OCI-M2 (cell line): Measurements from ENCODE around the gene SRCIN1.

Source experiments
- DNase-seq: peaks from one replicate; lab custom pipeline; 2025; ENCODE audit not compliant: unreplicated experiment; lab: John Stamatoyannopoulos, UW

The SRCIN1 gene

DNA sequence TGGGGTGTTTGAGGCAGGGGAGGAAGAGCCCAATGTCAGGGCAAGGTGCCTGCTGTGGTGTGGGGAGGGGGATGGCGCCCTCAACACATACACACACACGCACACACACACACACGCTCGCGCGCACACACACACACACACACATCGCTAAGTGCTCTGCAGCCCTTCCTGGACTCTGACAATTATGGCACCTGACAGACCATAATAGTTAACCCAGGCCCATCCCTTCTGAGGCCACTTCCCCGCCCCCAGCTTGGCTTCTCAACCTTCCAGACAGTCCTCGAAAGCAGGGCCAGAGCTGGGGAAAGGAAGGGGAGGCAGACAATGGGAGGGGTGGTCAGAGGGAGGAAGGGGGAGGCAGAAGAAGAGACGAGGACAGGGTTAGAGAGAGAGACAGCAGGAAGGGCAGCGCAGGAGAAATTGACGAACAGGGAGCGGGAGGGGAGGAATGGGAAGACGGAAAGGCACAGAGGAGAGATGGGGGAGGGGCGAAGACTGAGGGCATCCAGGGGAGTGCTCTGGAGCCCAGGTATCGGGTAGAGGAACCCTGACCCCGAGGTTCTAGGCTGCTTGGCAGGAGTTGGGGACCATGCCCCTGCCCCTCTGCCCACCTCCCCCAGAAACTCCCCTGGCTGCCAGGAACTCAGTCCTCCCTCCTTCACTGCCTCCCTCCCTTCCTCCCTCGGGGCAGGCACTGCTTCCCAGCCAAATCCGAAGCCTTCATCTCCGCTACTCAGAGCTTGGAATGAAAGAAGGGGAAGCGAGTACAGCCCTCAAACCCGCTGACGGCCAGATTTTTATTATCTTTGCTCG, 4.0 kb downstream of the SRCIN1 start:
- no peak for DNase-seq

DNA sequence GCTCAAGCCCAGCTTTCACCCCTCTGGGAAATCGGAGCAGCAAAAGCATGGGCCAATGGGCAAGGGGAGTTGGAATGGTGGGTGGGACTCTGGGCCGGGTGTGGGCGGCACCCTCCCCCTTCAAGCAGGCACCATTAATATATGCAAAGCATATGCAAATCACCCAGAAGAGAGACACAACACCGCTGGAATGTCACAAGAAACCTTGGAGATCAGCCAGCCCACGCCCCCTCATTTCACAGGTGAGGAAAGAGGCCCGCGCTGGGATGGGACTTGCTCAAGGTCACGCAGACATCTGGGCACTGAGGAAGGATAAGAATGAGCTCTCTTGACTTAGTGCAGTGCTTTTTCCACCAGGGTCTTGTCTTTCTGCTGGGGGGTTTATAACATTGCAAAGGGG, 4.8 kb downstream of the SRCIN1 start:
- DNase-seq = no peak

- DNase-seq = no peak
Measured at GRCh38 chr17:38600416-38600815, 5.3 kb downstream of the SRCIN1 start.

GRCh38 chr17:38599398-38599856, 6.3 kb downstream of the SRCIN1 start:
- no peak for DNase-seq

DNA sequence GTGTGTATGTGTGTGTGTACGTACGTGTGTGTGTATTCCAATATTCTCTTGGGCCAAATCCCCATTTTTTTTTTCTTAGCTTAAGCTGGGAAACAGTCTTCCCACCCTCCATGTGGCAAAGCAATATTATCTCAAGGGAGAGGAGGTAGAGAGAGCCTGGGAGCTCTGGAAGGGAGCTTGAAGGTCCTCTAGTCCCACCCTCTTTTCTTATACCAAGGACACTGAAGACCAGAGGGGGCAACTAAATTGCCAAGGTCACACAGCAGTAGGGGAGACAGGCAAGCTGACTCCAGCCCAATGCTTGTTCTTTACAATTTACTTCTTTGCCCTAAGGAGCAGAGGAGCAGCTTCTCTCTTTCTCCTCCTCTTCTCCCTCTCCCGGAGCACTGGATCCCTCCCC, 6.8 kb downstream of the SRCIN1 start:
- DNase-seq = no peak

DNA sequence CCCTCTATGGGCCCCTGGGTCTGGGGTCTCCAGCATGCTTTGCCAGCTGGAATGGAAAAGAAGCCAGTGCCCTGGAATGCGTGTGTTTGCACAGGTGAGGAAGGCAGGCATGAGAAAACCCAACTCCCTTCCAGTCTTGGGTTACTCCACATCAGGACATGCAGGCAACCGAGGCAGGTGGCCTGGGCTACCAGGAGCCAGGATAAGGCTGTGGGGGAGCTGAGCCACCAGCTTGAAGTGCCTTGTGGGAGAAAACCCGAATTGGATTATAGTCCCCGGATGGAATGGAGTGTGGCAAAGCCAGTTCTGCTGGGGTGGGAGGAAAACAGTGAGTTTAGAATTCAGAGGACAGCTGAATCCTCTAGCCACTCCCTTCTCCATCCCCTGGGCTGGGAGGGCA, 7.2 kb downstream of the SRCIN1 start:
- no peak for DNase-seq

DNA sequence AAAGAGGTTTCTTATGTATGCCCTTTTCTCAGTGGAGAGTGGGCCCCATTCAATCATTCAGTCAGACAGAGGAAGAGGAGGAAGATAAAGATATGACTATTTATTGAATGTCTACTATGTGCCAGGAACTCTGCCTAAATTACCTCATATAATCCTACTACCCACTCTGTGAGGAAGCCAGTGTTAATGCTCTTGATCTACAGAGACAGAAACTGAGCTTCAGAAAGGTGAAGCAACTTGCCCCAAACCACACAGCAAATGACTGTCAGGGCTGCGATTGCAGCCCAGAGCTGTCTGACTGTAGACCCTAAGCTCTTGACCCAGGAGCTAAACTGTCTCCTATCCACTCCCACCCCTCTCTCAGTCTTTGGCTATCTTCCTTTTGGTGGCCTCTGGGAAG, 8.4 kb downstream of the SRCIN1 start:
- no peak for DNase-seq

GRCh38 chr17:38596651-38597050, 9.1 kb downstream of the SRCIN1 start:
- no peak for DNase-seq

DNA sequence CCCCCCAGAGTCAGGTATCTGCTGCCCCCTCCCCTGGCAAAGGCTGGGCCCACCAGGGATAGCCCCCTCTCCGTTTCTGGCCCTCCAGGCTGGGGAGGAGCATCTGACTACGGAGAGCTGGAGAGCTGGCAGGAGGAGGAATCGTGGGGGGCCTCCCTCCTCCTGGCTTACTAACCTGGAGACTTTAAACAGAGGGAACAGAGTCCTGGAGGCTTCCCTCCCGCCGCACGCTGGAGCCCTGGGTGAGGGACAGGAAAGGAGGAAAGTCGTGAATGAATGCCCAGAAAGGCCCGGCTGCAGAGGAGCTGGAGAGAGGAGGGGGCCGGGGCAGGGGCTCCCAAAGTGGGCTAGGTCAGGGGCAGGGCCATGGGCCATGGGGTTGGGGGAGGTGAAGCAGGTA, 9.9 kb downstream of the SRCIN1 start:
- DNase-seq = no peak

GRCh38 chr17:38594152-38594551, 11.6 kb downstream of the SRCIN1 start:
- no peak for DNase-seq

GRCh38 chr17:38592487-38592886, 13.3 kb downstream of the SRCIN1 start:
- DNase-seq = no peak

- DNase-seq = no peak
Measured at GRCh38 chr17:38591759-38592241, 14.0 kb downstream of the SRCIN1 start.

- DNase-seq = no peak
Measured at GRCh38 chr17:38590988-38591758, 14.6 kb downstream of the SRCIN1 start.

DNA sequence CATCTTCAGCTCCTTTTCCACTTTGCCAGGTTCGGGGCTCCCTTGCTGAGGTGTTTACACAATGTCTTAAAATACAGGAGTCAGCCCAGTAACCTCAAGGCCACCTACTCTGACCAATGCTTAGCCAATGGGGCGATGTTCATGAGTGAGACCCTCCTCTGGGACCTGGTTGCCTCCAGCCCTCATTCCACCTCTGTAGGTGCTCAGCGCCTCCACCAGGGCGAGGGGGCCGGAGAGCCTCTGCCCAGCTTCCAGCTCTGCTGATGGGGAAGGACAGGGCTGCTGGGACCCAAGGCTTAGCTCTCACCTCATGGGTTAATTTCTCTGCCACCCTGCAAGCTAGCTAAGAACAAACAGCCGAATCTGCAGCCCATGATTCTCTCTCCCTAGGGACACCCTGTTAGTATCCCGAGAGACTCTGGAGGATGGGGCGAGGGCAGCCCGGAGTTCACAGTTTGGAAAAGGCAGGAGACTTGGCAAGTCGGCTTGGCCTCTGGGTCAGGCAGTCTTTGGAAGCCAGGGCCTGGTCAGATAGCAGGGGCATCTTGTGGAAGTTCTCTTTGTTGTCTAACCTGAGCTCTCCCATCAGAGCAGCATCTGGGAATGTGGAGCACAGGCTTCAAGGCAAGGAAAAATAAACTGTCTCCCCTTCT, 16.2 kb downstream of the SRCIN1 start:
- no peak for DNase-seq

DNA sequence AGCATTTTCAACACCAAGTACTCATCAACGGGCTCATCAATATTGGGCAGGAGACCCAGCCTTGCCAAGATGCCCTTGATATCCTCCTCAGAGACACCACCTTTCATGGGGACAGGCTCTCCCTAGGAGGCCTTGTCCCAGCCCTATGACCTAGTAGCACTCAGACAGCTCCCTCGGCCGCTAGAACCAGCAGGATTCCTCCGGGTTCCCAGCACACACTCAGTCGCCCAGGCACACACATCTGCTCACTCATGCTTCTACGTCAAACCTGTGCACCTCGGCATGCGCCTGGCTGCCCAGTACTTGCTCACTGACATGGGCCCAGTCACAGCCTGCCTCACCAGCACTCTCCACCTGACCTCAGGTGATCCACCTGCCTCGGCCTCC, 17.0 kb downstream of the SRCIN1 start:
- DNase-seq = no peak

GRCh38 chr17:38587947-38588787, 17.6 kb downstream of the SRCIN1 start:
- no peak for DNase-seq

- DNase-seq = no peak
Measured at GRCh38 chr17:38587203-38587602, 18.5 kb downstream of the SRCIN1 start.

GRCh38 chr17:38586788-38587187, 19.0 kb downstream of the SRCIN1 start:
- DNase-seq = no peak

DNA sequence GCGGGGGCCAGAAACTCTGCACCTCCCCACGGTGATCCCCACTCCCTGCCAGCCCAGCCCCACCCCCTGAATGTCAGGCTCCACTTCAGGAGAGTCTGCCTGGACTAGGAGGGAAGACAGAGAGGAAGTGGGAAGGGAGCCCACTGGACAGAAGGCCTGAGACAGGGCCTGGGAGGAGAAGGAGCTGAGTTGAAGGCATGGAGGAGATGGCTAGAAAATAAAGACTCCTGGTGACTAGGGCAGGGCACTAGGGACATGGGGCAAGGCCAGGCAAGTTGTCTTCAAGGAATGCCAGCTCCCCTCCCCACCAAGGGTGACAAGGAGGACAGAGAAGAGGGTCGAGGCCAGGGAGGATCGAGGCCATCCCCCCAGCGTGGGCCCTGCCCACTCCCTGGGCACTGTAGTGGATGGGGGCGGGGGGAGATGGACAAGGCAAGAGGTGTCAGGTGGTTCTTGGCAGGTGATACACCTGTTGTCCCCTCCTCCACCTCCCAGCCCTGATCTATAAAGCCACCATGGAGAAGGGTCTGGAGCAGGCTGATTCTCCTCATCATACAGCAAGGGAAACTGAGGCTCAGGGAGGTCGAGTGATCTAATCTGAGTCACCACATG, 19.7 kb downstream of the SRCIN1 start:
- no peak for DNase-seq
